PFSK-1 (cell line): ENCODE data around the gene P2RX2.

ENCODE experiments used
- POLR2AphosphoS5 ChIP-seq: IDR thresholded peaks from 2 replicates; pipeline ENCODE4 v1.6.1; 2012; ENCODE audit warnings: low read depth, mild to moderate bottlenecking, control low read depth, low read length, moderate library complexity
- REST ChIP-seq, 2 experiments: IDR thresholded peaks; 2 replicates each; pipeline versions ENCODE4 v1.6.1 to v1.8.0; 2011 to 2012; ENCODE audit warnings: low read depth in 2 of 2, low read length in 2 of 2, control low read depth in 1 of 2, inconsistent platforms in 1 of 2, mild to moderate bottlenecking in 1 of 2, moderate library complexity in 1 of 2; ENCODE audit not compliant: insufficient read depth in 1 of 2
- SIN3A ChIP-seq: IDR thresholded peaks from 2 replicates; pipeline ENCODE4 v1.6.1; 2012; ENCODE audit warnings: mild to moderate bottlenecking, low read length, moderate library complexity, borderline replicate concordance; ENCODE audit not compliant: insufficient read depth
- TAF1 ChIP-seq: IDR thresholded peaks from 2 replicates; pipeline ENCODE4 v1.6.1; 2012; ENCODE audit warnings: low read length, control low read depth, borderline replicate concordance; ENCODE audit not compliant: insufficient read depth

GRCh38 chr12:132608231-132609171 is 10.1 kb upstream of the P2RX2 start:
- no peak for TF ChIP-seq TAF1
- TF ChIP-seq REST (IDR thresholded peaks at IDR 0.05; ENCODE audit: insufficient read depth in 1 of 2, low read depth in 2 of 2, low read length in 2 of 2): no peak
- no peak for TF ChIP-seq POLR2AphosphoS5
- no peak for TF ChIP-seq SIN3A
